HG03354 (cell line): Measurements from ENCODE around the gene USP20.

Experiments
- ATAC-seq: cut with Tn5 transposase; IDR thresholded peaks from one replicate; pipeline ENCODE4 v1.9.1; 2021; ENCODE audit warnings: mild to moderate bottlenecking; ENCODE audit not compliant: unreplicated experiment, poor library complexity, severe bottlenecking

USP20 gene

GRCh38 chr9:129904734-129905133 lies 69.5 kb downstream of the USP20 start:
- ATAC-seq, result no peak

DNA sequence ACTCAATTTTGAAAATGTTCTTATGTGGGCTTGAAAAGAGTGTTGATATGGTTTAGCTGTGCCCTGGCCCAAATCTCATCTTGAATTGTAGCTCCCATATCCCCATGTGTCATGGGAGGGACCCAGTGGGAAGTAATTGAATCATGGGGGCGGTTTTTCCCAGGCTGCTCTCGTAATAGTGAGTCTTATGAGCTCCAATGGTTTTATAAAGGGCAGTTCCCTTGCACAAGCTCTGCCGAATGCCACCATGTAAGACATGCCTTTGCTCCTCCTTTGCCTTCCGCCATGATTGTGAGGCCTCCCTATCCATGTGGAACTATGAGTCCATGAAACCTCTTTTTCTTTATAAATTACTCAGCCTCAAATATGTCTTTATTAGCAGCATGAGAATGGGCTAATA lies 71.0 kb downstream of the USP20 start:
- ATAC-seq, result no peak

DNA sequence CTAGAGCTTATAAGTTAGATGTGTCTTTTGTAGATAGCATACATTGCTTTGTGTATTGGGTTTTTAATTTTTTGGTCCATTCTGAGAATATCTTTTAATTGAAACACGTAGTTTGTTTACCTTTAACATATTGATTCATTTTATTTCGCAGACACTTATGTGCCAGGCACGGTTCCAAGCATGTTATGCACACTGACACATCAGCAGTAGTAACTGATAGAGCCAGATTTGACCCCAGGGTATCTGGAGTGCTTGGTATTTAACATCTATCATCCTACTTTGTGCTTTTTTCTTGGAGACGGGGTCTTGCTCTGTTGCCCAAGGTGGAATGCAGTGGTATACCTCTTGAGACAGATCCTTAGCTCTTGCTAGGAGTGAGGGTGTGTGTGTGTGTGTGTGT lies 71.9 kb downstream of the USP20 start:
- no peak for ATAC-seq

GRCh38 chr9:129908906-129909305 lies 73.6 kb downstream of the USP20 start:
- ATAC-seq, result no peak

DNA sequence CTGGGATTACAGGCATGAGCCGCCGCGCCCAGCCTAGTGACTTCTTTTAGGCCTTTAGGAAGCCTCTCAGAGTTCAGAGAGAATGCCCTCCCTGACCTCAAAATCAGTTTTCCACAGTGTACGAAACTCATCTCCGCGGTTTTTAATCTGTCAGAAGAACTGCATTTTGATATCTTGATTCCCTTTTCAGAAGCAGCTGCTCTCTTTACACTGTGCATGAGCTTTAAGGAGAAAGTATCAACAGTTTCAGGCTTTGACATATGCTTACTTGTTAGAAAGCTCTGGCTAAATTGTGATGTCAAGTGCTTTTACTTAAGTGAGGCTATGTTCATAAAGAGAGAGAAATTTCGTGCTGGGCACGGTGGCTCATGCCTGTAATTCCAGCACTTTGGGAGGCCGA lies 74.6 kb downstream of the USP20 start:
- no peak for ATAC-seq

DNA sequence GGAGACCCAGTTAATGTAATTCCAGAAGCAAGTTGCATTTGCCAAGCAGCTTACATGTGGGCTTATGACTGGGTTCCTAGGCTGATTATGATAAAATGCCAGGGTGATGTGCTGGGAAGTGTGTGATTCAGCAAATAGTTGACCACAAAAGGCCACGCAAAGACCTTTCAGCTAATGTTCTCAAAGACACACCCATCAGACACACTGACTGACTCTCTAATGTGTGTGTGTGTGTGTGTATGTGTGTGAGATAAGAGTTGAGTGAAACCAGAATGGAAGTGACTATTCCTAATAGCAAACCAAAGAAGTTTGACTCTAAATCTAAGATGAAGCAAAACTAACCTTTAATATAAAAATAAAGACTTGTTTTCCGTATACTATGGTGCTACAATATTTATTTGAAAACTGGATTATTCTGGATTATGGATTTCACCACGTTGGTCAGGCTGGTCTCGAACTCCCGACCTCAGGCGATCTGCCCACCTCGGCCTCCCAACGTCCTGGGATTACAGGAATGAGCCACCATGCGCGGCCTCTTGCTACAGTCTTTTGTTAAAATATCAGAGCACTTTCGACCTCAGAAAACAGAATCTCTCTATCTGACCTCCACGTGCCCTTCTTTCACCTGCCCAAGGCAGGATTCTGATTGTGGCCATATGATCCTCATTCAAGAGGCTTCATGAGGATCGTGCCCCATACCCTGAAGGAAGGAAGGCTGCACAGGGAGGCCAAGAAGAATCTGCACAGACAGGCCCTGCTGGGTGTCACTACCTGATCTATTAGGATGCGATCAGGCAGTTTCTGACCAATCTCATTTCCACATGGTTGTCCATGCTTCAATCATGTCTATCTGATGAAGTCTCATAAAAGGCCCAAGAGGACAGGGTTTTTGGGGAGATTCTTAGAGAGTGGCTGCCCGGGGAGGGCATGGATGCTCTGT lies 75.6 kb downstream of the USP20 start:
- no peak for ATAC-seq

DNA sequence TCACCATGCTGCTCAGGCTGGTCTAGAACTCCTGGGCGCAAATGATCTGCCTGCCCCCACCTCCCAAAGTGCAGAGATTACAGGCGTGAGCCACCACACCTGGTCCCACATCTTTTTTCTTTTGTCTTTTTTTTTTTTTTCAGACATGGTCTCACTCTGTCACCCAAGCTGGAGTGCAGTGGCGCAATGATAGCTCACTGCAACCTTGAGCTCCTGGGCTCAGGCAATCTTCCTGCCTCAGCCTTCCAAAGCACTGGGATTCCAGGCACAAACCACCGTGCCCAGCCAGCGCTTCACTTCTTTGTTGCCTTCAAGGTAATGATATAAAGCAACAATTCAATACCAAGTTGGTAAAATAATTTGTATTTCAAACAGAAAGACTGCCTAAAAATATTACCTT lies 78.8 kb downstream of the USP20 start:
- ATAC-seq, result no peak

DNA sequence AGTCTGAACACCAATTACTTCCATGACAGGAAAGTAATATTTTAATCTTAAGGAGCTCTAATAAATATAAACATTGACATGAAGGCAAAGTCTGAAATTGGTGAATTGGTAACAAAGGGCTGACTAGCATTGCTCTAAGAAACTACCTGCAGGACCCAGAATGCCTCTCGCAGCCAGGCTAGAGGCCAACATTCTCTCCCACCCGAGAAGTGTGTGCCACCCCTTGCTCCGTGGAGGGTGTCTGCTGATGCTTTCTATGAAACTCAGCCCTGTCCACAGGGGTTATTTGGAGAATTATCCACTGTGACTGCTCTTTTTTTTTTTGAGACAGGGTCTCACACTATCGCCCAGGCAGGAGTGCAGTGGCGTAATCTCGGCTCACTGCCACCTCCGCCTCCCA lies 81.4 kb downstream of the USP20 start:
- ATAC-seq, result no peak

- ATAC-seq, result no peak
These were observed 83.2 kb downstream of the USP20 start for GRCh38 chr9:129918296-129918950.

GRCh38 chr9:129919277-129919676 lies 84.0 kb downstream of the USP20 start:
- ATAC-seq, result no peak

DNA sequence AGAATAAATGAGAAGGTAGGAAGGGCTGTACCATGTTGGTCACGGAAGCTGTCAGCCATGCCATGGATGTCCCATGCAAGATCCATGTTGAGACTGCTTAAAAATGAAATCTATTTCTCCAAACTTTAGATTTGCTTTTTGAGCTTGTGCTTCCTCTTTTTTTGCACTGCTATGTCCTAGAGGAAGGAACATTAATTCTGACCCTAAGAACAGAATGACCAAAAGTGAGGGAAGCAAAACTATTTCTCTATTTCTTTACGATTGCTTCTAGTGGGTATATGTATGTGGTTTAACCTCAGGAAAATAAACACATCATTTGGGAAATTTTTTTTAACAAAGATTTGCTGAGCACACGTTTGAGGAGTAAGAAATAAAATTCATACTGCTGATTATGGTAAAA lies 84.6 kb downstream of the USP20 start:
- no peak for ATAC-seq

DNA sequence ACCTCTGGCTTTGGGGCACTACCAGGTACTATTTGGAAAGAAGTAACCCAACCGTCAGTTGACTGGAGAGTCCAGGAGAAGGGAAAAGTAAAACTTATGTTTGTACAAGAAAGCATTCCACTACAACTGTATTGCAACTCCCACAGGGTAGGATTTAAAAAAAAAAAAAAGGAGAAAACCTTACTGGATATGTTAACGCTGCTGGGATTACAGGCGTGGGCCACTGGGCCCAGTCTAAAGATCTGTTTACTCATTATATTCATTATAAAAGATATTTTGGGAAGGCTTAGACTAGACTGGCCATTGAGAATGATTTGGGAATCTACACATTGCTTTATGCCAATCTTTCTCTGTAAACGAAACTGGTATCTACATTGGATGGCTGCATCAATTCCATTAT lies 86.6 kb downstream of the USP20 start:
- no peak for ATAC-seq

- no peak for ATAC-seq
These were observed 88.3 kb downstream of the USP20 start for GRCh38 chr9:129923589-129923988.

DNA sequence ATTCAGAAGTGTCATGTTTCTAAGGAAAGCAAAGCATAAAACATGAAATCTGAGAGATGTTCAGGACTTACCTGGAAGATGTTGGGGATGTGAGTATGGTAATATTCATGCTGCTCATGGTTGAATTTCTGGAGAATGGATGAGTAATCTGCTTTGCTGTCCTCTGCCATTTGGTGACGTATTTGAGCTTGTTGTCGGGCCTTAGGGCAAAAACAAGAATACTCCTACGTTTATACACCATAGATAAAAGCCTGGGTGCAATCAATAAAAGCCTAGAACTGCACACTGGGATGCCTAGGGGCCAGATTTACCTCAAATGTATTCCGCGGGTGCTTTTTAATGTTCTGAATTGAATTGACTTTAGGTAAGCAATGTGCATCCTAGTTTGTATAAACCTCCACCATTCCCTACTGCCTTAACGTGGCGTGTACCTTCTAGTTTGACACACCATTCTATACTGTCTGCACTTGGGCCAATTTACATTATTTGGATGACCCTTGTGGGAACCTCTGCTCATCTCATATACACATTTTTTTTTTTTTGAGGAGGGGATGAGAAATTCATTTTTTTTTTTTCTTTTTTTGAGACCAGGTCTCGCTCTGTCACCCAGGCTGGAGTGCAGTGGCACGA lies 94.4 kb downstream of the USP20 start:
- ATAC-seq, result no peak

DNA sequence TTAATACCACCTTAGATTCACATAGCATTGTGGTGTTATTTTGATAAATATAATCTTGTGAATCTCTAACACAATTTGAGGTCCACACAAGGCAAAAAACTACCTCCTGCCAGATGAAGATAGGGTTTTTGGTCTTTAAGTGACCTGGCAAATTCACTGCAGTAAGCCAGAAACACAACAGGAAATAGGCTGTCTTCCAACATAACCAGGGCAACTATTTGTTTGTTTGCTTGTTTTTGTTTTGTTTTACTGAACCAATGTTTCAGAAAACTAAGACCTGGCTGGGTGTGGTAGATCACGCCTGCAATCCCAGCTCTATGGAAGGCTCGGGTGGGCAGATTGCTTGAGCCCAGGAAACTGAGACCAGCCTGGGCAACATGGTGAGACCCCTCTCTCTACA lies 95.5 kb downstream of the USP20 start:
- ATAC-seq, result no peak
